Epithelial cell of proximal tubule (primary cell): ENCODE measurements around the gene CXCL9. TPM values are rescaled to one million over a fixed set of nuclear protein-coding genes. Genes with fewer than 3 reads are reported as not detected.
"Not testable (repeated sequence)": the region's sequence is repeated elsewhere in the genome, so short reads cannot be mapped to it uniquely, and the experiment has no call there.

ENCODE experiments used
- DNase-seq: peaks from one replicate; pipeline ENCODE4 v3.0.0-alpha.2; 2011; ENCODE audit warnings: low read depth
- H3K4me3 ChIP-seq: 2 replicates; pipeline ENCODE4 v1.5.1; 2011; ENCODE audit warnings: low read depth, mild to moderate bottlenecking, low read length
- CTCF ChIP-seq: conservative IDR thresholded peaks from 2 replicates; pipeline ENCODE4 v1.5.1; 2012; ENCODE audit warnings: low read depth, mild to moderate bottlenecking, low read length
- total RNA-seq: library from RNA; depleted of rRNA; stranded (reverse); fragments of >200 nt; gene quantifications from 2 replicates; pipeline ENCODE4 v1.2.3, GENCODE V29; 2015

CXCL9 gene
- total RNA-seq, 1 donor from 2014 or later = not detected

GRCh38 chr4:75985116-75985515, 22.2 kb downstream of the CXCL9 start:
- no peak for DNase-seq

GRCh38 chr4:75980576-75980975, 26.7 kb downstream of the CXCL9 start:
- no peak for DNase-seq
- H3K4me3 ChIP-seq = no peak overlapping the region
- TF ChIP-seq CTCF = no peak

More at GRCh38 chr4:75985116-75985515, 22.2 kb downstream of the CXCL9 start:
- no peak overlapping the region for H3K4me3 ChIP-seq
- no peak for TF ChIP-seq CTCF

- H3K4me3 ChIP-seq = no peak overlapping the region
- DNase-seq = no peak
- no peak for TF ChIP-seq CTCF
Measured at GRCh38 chr4:75976177-75976576, 31.1 kb downstream of the CXCL9 start.

- no peak overlapping the region for H3K4me3 ChIP-seq
- no peak for TF ChIP-seq CTCF
- no peak for DNase-seq
Measured at GRCh38 chr4:75973766-75974165, 33.5 kb downstream of the CXCL9 start.

- no peak for TF ChIP-seq CTCF
- no peak for DNase-seq
- no peak overlapping the region for H3K4me3 ChIP-seq
Measured at GRCh38 chr4:75968084-75968483, 39.2 kb downstream of the CXCL9 start.

- no peak for TF ChIP-seq CTCF
- no peak for DNase-seq
- no peak overlapping the region for H3K4me3 ChIP-seq
Measured at GRCh38 chr4:75963558-75963957, 43.8 kb downstream of the CXCL9 start.

- DNase-seq, H3K4me3 ChIP-seq: not testable (repeated sequence)
Measured at GRCh38 chr4:75962072-75962471, 45.2 kb downstream of the CXCL9 start.

- not testable (repeated sequence) for H3K4me3 ChIP-seq, DNase-seq
Measured at GRCh38 chr4:75958546-75958945, 48.8 kb downstream of the CXCL9 start.

- not testable (repeated sequence) for DNase-seq, H3K4me3 ChIP-seq
Measured at GRCh38 chr4:75954811-75955210, 52.5 kb downstream of the CXCL9 start.
